Upper lobe of right lung (tissue), 1 donor: Measurements from ENCODE around the gene ATG9A. TPM values are rescaled to one million over a fixed set of nuclear protein-coding genes. Genes with fewer than 3 reads are reported as not detected.

Experiments used
- ATAC-seq: fragments of 200-7000 bp; cut with Tn5 transposase; one replicate; pipeline ENCODE4 v1.9.1; 2020; ENCODE audit warnings: mild to moderate bottlenecking, moderate library complexity
- DNase-seq: peaks from one replicate; pipeline ENCODE4 v3.0.0-alpha.2; 2020
- H3K27ac ChIP-seq: fragments of 200-600 bp; one replicate; pipeline ENCODE4 v1.8.0; 2022
- H3K27me3 ChIP-seq: fragments of 200-600 bp; one replicate; pipeline ENCODE4 v1.8.0; 2022; ENCODE audit warnings: mild to moderate bottlenecking
- H3K36me3 ChIP-seq: fragments of 200-600 bp; one replicate; pipeline ENCODE4 v1.8.0; 2022
- H3K4me1 ChIP-seq: fragments of 200-600 bp; one replicate; pipeline ENCODE4 v1.8.0; 2022
- H3K4me3 ChIP-seq: fragments of 200-600 bp; one replicate; pipeline ENCODE4 v1.8.0; 2022; ENCODE audit warnings: mild to moderate bottlenecking
- H3K9me3 ChIP-seq: fragments of 200-600 bp; one replicate; pipeline ENCODE4 v1.8.0; 2022
- CTCF ChIP-seq: fragments of 200-600 bp; IDR thresholded peaks from one replicate; pipeline ENCODE4 v1.8.0; 2022; ENCODE audit warnings: antibody characterized with exemption
- intact Hi-C: fragments of 100-400 bp; cut with DNase I; formaldehyde crosslinking; loops from one replicate; pipeline ENCODE4 v1.11.0; 2022
- long read RNA-seq: library from polyadenylated mRNA; unstranded; transcript quantifications from one replicate; pipeline ENCODE4 v2.0.0, GENCODE V29; 2021
- total RNA-seq: library from RNA; stranded (reverse); fragmentation: NEBNext Ultra II Directional; extraction: Animal tissue kit (Norgen Biotek cat#: 25700); gene quantifications from one replicate; pipeline ENCODE4 v1.2.1, GENCODE V29; 2021
- donor health status: DM: no; HTN: yes; CAD: no; lungs with severe emphysema.

Gene ATG9A
- total RNA-seq: 48.2 TPM
- long read RNA-seq, full-length matches to known transcripts: 34 of 80 reads
- long read RNA-seq, partial matches to known transcripts: 25 of 80 reads
- long read RNA-seq, other reads (novel, unspliced or antisense): 21 of 80 reads

- H3K4me3 ChIP-seq: peak within 1 kb of the TSS; percentile 74
- H3K4me1 ChIP-seq: peaks cover 27% of the 10 kb centered on the region
- H3K27ac ChIP-seq: peak within 1 kb of the TSS; percentile 88
- DNase-seq (peak; percentile 99), ATAC-seq (peak; percentile 98)
- intact Hi-C loops: loop anchor here (10.0 kb wide), 1 partner anchor 55 kb away; the partner anchor contains the start of genes CNPPD1, RETREG2 and SLC23A3
- no peaks in the 10 kb centered on the region for H3K9me3 ChIP-seq
- H3K36me3 ChIP-seq: peaks cover 57% of the 10 kb centered on the region
- H3K27me3 ChIP-seq: no peaks in the 10 kb centered on the region
- no peak for TF ChIP-seq CTCF
Measured at GRCh38 chr2:219229305-219230058, at the start of gene ATG9A, which contains the start of gene ANKZF1. ATG9A (minus strand) TSS chr2:219229636; CDS start chr2:219228024, 1,612 bp downstream. ANKZF1 (plus strand) TSS chr2:219229806; CDS start chr2:219230258, 452 bp downstream.

- TF ChIP-seq CTCF: no peak
- DNase-seq (no peak), ATAC-seq (no peak)
- intact Hi-C loops: no loop called here
- Histone ChIP-seq H3K9me3 (no peaks in the 10 kb centered on the region), H3K4me3 (peak overlapping the region; percentile 88), H3K36me3 (peaks cover 34% of the 10 kb centered on the region), H3K4me1 (peaks cover 20% of the 10 kb centered on the region), H3K27me3 (no peaks in the 10 kb centered on the region), H3K27ac (peak overlapping the region; percentile 99)
Measured at GRCh38 chr2:219278655-219279150, 49.3 kb upstream of the ATG9A start.

- no peaks in the 10 kb centered on the region for H3K9me3 ChIP-seq
- peaks cover 27% of the 10 kb centered on the region for H3K36me3 ChIP-seq
- intact Hi-C loops: no loop called here
- peak; percentile 100 for TF ChIP-seq CTCF
- H3K4me1 ChIP-seq: peaks cover 20% of the 10 kb centered on the region
- no peaks in the 10 kb centered on the region for H3K27me3 ChIP-seq
- ATAC-seq (peak; percentile 72), DNase-seq (peak; percentile 87)
- H3K27ac ChIP-seq: peak overlapping the region; percentile 99
- H3K4me3 ChIP-seq: no peak overlapping the region
Measured at GRCh38 chr2:219277703-219278654, 48.5 kb upstream of the ATG9A start.

GRCh38 chr2:219274361-219274921, 45.0 kb upstream of the ATG9A start:
- H3K4me1 ChIP-seq: peaks cover 11% of the 10 kb centered on the region
- DNase-seq (peak; percentile 63), ATAC-seq (peak; percentile 25)
- no peaks in the 10 kb centered on the region for H3K36me3 ChIP-seq
- no peak overlapping the region for H3K4me3 ChIP-seq
- H3K27ac ChIP-seq: peak overlapping the region; percentile 77
- intact Hi-C loops: no loop called here
- H3K9me3 ChIP-seq: no peaks in the 10 kb centered on the region
- no peaks in the 10 kb centered on the region for H3K27me3 ChIP-seq
- TF ChIP-seq CTCF: no peak

GRCh38 chr2:219273937-219274336, 44.5 kb upstream of the ATG9A start:
- Histone ChIP-seq H3K9me3 (no peaks in the 10 kb centered on the region), H3K4me1 (peaks cover 11% of the 10 kb centered on the region), H3K27ac (peak overlapping the region; percentile 77), H3K36me3 (no peaks in the 10 kb centered on the region), H3K4me3 (no peak overlapping the region), H3K27me3 (no peaks in the 10 kb centered on the region)
- DNase-seq (peak; percentile 68), ATAC-seq (peak; percentile 39)
- intact Hi-C loops: no loop called here
- TF ChIP-seq CTCF: no peak
